Forelimb muscle (tissue), 1 donor: ENCODE results near the gene MDM2. TPM values are rescaled to one million over a fixed set of nuclear protein-coding genes. Genes with fewer than 3 reads are reported as not detected.
"Not testable (repeated sequence)": the region's sequence is repeated elsewhere in the genome, so short reads cannot be mapped to it uniquely, and the experiment has no call there.

ENCODE experiments used
- DNase-seq: peaks from one replicate; pipeline ENCODE4 v3.0.0-alpha.2; 2013; ENCODE audit warnings: low read depth
- polyA plus RNA-seq: library from polyadenylated mRNA; unstranded; fragments of 120-200 nt; gene quantifications from one replicate; pipeline ENCODE4 v1.2.1, GENCODE V29; 2013; ENCODE audit not compliant: insufficient read length

MDM2 gene
- polyA plus RNA-seq, 1 donor = 40.9 TPM

DNA sequence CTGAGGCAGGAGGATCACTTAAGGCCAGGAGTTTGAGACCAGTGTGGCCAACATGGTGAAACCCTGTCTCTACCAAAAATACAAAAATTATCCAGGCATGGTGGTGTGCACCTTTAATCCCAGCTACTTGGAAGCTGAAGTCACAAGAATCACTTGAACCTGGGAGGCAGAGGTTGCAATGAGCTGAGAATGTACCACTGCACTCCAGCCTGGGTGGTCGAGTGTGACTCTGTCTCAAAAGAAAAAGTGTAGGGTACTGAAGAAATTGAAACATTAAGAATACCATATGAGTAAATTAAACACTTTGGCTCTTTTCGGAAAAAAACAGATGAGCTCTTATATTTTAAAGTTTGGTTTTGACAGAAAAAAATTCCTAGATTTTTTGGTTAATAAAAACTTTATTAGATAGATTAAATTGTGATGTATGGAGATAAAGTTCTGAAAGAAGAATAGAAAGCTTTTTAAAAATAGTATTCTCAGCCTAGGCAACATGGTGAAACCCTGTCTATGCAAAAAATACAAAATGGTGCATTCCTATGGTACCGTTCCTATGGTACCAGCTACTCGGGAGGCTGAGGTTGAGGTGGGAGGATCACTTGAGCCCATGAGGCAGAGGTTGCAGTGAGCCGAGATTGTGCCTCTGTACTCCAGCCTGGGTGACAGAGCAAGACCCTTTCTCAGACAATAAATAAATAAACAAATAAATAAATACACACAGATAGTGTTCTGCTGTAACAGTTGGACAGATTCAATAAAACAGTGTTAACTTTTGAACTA lies 20.1 kb downstream of the MDM2 start:
- DNase-seq = no peak

DNA sequence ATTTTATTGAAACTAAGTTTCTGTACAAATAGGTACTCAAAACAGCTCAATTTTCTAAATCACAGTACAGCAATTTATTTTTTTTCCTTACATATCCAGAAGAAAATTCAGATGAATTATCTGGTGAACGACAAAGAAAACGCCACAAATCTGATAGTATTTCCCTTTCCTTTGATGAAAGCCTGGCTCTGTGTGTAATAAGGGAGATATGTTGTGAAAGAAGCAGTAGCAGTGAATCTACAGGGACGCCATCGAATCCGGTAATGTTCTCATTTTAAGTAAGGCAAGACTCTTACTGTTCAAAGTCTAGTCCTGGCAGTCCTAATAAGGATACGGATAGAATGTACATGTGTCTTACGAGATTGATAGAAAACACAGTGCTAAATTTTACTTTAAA lies 20.7 kb downstream of the MDM2 start:
- DNase-seq = no peak

DNA sequence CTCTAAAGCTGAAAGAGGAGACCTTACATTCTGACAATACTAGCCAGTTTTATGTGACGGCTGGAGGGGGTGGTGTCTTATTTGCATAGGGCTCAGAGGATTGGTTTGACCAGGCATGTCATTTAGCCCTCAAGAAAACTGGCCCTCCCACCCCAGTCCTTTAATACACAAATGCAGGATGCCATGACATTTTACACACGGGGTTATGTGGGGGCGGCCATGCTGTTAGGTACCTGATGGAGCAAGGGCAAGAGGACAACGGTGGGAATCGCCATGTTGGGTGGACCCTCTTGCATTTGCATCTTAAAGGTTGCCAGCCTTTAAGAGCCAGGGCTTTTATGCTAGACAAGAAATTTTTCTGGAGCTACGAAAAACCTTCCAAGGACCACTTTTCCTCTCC lies 23.3 kb downstream of the MDM2 start:
- DNase-seq = no peak

DNA sequence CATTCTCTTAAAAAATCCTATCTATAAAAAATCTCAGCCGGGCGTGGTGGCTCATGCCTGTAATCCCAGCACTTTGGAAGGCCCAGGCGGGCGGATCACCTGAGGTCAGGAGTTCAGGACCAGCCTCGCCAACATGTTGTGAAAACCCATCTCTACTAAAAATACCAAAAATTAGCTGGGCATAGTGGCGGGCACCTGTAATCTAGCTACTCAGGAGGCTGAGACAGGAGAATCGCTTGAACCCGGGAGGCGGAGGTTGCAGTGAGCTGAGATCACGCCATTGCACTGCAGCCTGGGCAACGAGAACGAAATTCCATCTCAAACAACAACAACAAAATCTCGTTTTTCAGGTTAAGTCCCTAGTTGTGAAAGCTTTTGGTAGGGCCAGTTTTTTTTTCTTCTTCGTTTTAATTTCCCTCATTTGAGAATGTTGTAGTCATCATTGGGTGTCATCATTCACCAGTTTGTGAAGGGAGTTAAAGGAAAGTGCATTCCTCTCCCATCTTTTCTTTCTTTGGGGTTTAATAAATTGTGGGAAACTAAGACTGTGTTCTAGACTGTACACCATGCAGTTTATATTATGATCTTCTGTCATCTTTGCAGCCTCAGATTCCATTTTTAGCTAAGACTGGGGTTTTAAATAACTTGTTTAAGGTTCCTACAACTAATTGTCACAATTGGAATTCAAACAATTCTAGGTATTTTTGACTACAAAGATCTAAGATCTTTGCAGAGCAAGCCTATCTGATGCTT lies 23.9 kb downstream of the MDM2 start:
- DNase-seq = no peak

DNA sequence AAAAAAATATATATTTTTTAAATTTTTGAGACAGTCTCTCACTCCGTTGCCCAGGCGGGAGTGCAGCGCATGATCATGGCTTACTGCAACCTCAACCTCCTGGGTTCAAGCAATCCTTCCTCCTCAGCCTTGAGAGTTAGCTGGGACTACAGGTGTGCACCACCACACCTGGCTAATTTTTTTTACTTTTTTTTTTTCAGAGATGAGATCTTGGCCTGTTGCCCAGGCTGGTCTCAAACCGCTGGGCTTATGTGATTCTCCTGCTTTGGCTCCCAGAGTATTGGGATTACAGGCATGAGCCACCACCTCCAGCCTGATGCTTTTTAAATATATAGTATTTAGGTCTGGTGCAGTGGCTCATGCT lies 24.5 kb downstream of the MDM2 start:
- DNase-seq = no peak

DNA sequence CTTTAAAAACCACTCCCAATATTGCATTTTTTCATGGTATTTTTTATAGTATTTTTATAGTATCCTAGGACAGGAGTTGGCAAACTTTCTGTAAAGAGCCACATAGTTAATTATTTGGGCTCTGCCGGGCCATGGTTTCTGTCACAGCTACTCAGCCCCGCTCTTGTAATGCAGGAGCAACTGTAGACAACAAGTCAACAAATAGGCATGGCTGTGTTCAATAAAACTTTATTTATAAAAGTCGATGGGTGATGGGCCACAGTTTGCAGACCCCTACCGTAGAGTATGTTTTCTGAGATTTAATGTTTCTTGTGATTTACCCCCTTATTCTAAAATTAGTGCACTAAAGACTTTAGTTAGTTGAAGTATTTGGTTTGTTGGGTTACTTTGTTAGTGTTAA lies 25.5 kb downstream of the MDM2 start:
- no peak for DNase-seq

DNA sequence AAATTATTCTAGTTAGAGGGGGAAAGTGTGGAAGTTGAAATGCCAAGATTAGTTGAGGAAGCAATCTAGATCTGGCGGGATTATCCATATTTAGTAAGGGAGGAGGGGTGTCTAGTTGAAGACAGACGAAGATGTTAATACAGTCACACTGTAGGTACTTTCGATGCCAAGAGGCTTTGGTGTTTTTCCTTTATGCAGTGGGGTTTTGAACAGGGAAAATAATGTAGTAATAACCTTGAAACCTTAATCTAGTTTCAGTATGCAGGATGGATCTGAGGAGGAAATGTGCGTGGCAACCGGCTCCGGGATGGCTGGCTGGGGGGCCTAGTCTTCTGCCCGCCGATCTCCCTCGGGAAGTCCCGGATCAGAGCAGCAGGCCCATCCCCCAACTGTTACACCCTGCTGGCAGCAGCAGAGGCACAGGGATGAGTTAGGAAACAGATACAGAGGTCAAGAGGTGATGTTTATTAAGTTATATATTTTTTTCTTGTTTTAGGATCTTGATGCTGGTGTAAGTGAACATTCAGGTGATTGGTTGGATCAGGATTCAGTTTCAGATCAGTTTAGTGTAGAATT lies 27.4 kb downstream of the MDM2 start:
- DNase-seq = no peak

DNA sequence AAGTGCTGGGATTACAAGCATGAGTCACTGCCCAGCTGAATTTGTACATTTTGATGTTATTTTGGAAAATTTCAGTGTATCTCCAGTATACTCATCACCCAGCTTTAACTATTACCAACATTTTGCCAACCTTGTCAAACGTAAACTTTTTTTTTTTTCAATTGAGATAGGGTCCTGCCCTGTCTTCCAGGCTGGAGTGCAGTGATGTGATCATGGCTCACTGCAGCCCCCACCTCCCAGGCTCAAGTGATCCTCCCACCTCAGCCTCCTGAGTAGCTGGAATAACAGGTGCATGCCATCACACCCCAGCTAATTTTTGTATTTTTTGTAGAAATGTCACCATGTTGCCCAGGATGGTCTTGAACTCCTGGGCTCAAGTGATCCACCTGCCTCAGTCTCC lies 29.2 kb downstream of the MDM2 start:
- no peak for DNase-seq

DNA sequence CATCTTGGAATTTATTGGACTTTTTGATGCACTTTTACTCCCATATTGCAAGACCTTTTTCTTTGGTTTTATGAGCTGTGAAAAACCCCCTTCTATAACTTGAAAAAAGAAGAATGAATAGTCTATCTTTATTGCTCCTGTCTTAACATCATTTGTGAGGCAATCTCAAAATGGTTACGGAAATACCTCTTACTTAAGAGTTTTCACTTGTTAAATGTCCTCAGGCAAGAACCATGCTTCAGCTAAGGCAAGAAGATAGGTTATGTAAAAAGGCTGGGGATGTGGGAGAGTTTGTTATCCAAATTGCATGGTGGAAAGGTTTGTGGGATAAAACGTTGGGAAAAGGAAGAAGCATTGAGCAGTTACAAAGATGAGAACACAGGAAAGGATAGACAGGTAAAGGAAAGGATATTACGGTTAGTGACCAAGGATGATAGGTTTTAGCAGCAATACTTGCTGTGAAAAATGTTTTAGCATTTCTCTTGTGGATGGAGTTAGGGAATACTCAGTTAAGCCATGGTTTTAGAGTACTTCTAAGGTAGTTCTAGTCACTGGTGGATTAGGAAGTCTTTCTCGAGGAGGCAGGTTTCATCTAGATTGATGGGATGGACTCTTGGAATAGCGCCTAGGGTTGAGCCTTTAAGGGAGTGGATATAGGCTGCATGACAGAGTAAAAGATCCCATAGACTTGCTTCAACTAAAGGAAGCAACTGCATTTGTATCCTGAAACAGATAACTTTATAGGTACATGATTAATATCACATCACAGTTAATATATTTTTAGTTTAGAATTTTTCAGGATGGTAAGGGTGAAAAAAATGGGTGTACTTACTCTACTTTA lies 30.3 kb downstream of the MDM2 start:
- DNase-seq = no peak

DNA sequence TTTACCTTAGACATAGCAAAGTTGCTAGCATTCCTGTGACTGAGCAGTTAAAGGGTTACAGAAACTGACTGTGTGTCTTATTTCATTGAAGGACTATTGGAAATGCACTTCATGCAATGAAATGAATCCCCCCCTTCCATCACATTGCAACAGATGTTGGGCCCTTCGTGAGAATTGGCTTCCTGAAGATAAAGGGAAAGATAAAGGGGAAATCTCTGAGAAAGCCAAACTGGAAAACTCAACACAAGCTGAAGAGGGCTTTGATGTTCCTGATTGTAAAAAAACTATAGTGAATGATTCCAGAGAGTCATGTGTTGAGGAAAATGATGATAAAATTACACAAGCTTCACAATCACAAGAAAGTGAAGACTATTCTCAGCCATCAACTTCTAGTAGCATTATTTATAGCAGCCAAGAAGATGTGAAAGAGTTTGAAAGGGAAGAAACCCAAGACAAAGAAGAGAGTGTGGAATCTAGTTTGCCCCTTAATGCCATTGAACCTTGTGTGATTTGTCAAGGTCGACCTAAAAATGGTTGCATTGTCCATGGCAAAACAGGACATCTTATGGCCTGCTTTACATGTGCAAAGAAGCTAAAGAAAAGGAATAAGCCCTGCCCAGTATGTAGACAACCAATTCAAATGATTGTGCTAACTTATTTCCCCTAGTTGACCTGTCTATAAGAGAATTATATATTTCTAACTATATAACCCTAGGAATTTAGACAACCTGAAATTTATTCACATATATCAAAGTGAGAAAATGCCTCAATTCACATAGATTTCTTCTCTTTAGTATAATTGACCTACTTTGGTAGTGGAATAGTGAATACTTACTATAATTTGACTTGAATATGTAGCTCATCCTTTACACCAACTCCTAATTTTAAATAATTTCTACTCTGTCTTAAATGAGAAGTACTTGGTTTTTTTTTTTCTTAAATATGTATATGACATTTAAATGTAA lies 31.5 kb downstream of the MDM2 start:
- DNase-seq = no peak

DNA sequence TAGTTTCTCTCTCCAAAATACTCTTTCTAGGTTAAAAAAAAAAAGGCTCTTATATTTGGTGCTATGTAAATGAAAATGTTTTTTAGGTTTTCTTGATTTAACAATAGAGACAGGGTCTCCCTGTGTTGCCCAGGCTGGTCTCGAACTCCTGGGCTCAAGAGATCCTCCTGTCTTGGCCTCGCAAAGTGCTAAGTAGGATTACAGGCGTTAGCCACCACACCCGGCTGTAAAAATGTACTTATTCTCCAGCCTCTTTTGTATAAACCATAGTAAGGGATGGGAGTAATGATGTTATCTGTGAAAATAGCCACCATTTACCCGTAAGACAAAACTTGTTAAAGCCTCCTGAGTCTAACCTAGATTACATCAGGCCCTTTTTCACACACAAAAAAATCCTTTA lies 33.2 kb downstream of the MDM2 start:
- DNase-seq = not testable (repeated sequence)

DNA sequence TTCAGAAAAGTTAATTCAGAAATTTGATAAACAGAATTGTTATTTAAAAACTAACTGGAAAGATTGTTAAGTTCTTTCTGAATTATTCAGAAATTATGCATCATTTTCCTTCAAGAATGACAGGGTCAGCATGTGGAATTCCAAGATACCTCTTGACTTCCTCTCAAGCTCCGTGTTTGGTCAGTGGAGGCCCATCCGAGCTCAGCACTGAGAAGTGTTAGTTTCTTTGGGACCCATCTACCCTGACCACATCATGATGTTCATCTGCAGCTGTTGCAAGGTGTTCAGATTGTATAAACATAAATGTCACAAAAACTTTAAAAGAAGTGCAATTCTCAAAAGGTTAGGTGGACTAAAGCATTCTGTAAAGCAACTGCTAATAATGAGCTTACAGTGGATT lies 33.7 kb downstream of the MDM2 start:
- DNase-seq = no peak

DNA sequence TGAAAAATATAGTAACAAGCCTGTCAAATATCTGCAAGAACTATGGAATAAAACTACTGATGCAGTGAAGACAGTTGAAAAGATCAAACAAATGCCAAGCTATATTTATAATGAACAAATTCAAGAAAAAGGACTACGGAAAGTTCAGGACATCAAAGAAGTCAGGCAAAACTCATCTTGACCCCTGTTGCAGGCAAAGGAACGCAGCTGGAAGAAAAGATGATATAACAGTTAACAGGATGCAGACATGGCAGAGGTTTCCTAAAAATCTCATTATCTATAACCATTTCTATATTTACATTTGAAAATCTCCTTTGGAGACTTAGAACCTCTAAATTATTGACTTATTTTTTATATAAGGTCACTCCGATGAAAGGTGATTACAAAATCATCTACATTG lies 34.1 kb downstream of the MDM2 start:
- DNase-seq = no peak

DNA sequence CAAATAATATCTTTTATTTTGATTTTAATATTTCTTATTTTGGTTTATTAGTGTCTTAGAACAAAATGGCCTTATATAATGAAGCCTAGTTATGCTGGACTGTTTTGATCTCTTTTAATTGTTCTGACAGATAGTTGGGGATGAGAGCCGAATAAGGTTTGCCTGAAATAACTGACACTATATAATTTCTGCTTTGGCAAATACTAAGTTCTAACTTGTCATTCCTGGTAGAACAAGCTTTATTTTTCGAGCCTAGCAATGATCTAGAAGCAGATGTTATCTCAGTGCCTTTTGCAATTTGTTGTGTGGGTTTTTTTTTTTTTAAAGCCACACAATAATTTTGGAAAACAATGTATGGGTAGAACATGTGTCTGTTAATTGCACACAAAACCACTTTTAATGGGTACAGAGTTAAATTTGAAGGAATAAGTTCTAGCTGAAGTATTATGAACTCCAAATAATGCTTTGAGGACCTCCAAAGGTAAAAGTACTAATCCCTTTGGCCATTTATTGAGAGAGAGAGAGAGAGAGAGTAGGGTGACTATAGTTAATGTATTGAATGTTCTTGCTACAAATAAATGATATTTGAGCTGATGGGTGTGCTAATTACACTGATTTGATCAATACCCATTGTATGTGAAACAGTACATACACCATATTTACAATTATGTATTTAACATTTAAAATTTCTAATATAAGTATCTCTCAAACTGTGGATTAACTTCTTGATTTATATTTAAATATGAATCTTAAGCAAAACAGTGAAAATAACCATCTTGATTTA lies 35.0 kb downstream of the MDM2 start:
- no peak for DNase-seq

DNA sequence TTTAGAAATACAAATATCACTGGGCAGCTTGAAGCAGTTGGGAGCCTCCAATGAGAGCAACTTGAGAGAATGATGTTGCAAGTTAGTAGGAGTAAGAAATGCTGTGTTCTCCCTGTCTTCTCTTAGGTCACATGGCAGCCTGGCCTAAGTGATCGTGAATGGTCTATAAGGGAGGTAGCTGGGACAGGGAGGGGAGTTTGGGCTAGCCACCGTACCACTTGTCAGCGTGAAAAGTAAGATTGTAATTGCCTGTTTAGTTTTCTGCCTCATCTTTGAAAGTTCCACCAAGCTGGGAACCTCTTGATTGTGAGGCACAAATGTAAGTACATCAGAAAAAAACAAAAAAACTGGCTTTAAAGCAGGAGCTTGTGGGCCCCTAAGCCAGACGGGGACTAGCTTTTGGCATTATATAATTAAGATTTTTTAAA lies 36.4 kb downstream of the MDM2 start:
- DNase-seq = no peak

DNA sequence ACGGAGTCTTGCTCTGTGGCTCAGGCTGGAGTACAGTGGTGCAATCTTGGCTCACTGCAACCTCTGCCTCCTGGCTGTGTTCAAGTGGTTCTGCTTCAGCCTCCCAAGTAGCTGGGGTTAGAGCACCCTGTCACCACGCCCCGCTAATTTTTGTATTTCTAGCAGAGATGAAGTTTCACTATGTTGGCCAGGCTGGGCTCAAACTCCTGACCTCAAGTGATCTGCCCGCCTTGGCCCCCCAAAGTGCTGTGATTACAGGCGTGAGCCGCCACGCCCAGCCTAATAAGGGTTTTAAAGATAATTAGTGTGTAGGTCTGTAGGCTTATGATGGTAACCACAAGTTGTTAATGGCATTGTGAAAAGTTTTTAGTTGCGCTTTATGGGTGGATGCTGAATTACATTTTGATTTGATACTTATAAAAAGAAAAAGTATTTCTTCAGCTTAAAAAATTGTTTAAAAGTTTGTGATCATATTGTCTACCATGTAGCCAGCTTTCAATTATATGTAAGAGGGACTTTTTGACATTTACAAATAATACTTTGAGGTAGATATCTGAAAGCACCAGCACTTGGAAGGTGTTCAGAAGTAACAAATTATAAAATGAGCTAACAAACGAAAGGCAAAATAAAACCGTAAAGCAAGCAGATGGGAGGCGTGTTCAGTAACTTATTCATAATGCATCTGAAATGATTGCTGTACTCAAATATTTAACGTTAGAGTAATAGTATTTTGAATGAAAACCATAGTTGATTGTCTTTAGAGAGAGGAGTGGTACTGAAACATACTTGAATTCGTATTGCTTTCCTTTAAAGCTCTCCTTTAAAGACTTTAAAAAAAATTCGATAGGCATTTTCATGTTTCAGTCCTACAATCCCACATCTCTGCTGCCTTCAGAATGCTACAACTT lies 37.1 kb downstream of the MDM2 start:
- DNase-seq = no peak

DNA sequence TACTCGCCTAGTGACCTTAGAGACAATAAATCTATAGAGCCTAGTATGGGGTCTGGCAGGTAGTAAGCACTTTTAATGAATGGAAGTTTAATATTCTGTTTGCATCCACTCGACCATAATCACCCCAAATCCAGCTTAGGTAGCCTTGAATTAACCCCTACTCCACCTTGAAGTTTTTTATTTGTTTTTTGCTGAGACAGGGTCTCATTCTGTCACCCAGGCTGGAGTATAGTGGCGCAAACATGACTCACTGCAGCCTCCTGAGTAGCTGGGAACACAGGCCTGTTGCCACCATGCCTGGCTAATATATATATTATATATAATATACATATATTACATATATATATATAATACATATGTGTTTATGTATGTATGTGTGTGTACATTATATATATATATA lies 38.8 kb downstream of the MDM2 start:
- no peak for DNase-seq

DNA sequence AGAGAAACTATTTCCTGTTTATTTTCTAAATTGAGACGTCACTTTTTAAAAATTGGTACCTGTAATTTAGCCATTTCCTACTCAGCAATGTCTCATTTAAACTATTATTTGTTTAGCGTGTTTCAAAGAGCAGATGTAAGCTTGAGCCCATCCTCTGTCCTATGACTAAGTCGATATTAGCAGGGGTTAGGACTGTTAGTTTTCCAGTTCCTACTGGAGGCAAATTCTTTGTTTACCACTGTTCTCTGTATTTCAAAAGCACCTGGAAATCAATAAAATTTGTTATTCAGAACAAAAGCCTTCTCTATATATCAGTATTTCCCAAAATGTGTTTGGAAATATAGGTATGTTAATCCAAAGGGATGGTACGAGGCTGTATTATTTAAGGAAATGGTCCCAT lies 42.4 kb downstream of the MDM2 start:
- no peak for DNase-seq
